HG02678 (cell line): Measurements from ENCODE around the gene LRRC10B.
"Not testable (repeated sequence)": the region's sequence is repeated elsewhere in the genome, so short reads cannot be mapped to it uniquely, and the experiment has no call there.

Source experiments
- ATAC-seq: cut with Tn5 transposase; IDR thresholded peaks from one replicate; pipeline ENCODE4 v1.9.1; 2021; ENCODE audit warnings: mild to moderate bottlenecking, moderate library complexity; ENCODE audit not compliant: unreplicated experiment

The LRRC10B gene

DNA sequence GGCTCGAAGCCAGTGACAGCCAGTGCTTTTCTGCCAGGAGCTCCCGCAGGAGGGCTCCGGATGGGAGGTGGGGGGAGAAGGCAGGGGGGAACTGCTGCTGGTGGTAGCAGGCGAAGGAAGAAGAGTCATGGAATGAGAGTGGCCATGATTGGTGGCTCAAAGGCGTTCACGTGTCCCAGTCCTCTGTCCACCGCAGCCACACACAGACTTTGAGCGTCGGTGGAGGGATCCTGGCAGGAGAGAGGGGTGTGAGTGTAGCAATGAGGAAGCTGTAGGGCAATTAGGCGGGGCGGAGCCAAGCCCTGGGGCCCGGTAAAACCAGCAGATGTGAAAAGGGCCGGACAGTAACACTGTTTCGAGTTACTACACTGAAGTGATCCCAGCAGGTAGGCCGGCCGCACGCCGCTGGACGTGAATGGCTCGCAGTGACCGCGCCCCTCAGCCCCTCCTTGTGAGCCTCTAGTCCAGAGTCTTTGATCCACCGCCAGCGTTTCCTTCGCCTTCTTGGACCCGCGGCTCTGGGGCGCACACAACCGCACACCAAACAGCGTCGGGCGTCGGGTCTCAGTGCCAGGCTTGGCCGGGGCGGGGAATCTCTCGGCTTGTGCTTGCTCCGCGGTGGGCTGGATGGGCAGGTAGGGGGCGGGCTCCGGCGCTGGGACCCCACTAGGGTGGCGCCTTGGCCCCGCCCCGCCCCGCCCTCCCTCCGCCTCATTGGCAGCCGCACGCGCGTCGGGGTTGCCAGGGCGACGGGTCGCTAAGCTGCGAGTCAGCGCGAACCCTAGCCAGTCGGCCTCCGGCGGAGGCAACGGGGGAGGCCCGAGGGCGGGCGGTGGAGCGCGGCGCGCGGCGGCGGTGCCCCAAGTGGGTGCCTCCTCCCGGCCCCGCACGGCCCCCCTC, at the start of gene LRRC10B:
Gene LRRC10B, plus strand, starts transcription at position 788 of the 900 bp plus-strand sequence. CDS start 250 bp downstream, outside the sequence.
- no peak for ATAC-seq

DNA sequence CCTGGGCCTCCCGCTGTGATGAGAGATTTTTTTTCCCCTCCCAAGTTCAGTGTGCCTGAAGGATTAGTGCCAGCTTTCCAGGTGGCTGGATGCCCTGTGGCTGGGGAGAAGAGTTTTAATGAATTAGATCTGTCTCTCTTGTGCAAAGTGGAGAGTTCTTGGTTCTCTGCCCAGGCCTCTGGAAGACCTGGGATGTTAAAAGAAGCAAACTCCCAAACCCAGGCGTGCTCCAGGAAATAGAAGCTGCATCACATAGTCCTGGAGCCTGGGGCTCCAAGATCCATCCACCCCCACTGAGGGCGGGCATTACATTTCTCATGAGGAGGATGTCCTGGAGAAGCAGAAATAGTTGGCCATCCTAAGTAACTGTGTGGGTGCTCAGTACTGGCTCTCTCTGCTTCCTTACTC, 48.1 kb upstream of the LRRC10B start:
- no peak for ATAC-seq

DNA sequence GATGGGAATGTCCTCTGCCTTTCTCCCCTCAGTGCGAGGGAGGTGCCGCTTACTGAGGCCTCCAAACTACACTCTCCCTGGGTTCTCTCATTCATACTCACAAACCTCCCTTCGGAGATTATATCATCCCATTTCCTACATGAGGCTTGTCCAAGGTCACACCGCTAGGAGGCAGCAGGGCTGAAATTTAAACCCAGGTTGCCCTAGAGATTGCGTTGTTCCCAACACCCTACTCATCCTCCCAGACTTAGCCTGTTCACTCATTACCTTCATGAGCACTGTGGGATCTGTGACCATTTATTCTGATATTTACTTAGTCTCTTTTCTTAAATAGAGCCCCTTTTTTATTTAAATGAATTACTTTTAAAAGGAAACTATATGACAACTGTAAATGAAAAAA, 47.6 kb upstream of the LRRC10B start:
- ATAC-seq: no peak

DNA sequence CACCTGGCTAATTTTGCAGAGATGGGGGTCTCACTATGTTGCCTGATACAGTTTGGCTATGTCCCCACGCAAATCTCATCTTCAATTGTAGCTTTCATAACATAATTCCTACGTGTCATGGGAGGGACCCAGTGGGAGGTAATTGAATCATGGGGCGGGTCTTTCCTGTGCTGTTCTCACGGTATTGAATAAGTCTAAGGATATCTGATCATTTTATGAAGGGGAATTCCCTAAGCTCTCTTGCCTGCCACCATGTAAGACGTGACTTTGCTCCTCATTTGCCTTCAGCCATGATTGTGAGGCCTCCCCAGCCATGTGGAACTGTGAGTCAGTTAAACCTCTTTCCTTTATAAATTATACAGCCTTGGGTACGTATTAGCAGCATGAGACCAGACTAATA, 40.9 kb upstream of the LRRC10B start:
- not testable (repeated sequence) for ATAC-seq

DNA sequence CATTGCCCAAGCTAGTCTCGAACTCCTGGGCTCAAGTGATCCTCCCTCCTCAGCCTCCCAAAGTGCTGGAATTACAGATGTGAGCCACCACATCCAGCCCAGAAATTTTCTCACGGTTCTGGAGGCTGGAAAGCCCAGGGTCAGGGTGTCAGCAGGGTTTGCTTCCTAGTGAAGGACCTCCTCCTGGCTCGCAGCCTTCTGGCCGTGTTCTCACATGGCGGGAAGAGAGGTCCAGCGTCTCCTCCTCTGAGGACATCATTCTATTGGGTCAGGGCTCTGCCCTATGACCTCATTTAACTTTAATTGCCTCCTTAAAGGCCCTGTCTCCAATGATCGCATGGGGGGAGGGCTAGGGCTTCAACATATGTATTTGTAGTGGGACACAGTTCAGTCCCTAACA, 40.5 kb upstream of the LRRC10B start:
- no peak for ATAC-seq

DNA sequence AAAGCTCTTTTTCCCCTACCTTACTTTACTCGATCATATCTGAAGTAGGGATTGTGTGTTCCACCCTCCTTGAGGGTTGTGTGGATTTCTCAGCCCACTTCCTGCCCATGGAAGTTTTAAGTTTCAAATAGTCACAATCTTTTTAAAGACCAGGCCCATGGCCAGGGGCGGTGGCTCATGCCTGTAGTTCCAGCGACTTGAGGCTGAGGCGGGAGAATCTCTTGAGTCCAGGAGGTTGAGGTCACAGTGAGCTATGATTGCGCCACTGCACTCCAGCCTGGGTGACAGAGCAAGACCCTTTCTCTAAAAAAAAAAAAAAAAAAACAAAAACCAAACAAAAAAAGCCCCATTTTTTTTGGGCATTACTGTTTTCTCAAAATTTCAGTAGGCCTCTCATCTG, 36.3 kb upstream of the LRRC10B start:
- ATAC-seq: no peak

DNA sequence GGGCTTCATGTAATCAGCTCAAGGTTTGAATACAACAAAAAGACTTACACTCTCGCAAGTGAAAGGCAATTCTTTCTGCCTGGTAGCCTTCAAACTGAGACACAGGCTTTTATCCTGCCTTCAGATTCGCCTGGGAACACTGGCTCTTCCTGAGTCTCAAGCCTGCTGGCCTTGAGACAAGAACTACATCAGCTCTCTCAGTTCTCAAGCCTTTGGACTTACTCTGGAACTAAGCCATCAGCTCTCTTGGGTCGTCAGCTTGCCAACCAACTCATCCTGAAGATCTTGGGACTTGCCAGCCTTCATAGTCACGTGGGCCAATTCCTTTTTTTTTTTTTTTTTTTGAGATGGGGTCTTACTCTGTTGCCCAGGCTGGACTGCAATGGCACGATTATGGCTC, 35.7 kb upstream of the LRRC10B start:
- ATAC-seq: no peak

DNA sequence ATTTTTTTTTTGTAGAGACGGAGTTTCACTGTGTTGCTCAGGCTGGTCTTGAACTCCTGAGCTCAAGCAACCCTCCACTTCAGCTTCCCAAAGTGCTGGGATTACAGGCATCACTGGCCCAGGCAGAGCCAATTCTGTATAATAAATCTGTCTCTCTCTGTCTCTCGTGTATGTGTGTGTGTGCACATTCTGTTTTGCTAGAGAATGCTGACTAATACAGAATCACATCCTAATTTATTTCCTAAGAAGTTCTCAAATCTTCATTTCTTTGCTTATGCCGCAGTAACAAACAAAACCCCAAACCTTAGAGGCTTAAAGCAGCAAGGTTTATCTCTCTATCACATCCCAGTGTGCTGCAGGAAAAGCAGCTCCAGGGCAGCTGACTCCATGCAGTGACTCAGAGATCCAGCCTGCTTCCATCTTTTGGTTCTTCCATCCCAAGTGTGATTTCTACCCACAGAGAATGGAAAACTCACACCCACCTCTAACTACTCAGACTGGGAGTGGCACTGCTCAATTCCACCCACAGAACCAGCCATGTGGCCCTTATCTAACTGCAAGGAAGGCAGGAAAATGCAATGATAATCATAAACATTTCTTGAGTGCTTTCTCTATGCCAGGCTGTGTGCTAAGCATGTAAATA, 35.1 kb upstream of the LRRC10B start:
- ATAC-seq: no peak

DNA sequence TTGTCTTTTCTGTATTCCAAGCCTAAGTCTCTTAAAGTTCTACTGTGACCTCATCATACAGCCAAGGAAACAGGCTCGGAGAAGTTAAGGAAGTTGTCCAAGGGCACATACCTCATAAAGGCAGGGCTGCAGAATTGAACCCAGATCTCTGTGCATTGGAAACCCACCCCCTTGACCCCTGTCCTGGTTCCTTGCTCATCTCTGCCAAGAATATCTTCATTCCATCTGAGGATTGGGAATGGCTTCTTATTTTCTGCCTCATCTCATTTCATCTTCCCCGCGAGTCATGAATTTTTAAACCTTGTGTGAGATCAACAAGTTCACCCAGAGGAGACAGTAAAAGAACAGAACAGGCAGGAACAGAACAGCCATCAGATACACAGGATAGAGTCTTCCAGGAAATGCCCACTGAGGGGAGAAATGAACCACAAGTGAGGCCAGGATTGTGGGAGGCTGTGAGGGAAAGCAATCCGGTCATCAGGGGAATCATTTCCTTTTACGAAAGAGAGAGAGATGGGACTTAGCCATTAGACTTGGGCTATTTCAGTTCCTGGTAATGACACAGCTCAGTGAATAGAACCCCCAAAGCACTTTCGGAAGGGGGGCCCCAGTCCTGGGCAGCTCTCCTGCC, 34.4 kb upstream of the LRRC10B start:
- no peak for ATAC-seq

DNA sequence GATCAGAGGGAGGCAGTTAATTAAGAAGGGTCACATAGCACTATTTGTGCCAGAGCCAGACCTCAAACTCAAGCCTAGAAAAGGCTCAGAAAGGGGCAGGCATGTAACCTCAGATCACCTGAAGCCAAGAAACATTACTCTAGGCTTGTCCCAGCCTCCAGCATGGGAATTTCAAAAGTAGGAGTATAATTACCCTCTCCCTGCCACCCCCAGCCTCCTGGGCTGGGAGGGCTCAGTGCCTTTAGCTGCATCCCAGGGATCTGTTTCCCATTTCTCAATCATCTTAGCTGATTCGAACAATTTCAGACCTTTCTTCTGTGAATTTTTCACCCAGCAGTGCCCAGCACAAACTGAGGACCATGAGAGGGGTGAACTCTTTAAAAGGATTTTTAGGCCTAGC, 33.1 kb upstream of the LRRC10B start:
- ATAC-seq: no peak

DNA sequence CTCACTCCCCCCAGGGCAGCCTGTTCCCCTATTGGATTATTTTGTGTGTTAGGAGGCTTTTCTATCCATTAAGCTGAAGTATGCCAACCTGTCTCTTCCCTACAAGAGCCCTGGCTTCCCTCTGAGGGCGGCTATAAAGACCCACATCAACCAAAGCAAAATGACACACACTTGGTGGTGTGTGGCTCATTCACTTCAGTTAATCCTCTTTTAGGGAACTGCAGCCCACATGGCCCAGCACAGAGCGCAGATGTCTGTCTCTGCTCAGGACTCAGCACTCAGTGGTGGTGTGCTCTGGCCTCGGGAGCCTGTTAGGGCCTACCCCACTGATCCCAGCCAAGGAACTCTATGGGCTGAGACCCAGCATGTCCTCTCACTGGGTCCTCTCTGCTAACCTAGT, 32.2 kb upstream of the LRRC10B start:
- ATAC-seq: no peak

DNA sequence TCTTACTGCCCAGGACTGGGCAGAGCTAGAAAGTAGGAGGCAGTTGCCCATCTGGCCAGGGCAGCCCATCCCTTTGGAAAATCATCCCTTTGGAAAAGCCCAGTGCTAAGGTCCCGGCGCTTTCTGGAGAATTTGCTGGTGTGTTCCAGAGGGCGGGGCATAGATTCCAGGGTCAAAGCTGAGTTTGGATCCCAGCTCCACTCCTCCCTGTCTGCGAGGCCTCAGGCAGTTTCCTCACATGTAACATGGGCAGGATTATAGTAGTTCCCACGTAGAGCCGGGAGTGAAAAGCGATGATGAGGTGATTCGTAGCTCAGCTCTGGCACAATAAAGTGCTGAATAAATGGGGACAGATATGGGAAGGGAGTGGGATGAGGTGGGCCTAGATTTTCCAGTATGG, 31.4 kb upstream of the LRRC10B start:
- ATAC-seq: no peak

DNA sequence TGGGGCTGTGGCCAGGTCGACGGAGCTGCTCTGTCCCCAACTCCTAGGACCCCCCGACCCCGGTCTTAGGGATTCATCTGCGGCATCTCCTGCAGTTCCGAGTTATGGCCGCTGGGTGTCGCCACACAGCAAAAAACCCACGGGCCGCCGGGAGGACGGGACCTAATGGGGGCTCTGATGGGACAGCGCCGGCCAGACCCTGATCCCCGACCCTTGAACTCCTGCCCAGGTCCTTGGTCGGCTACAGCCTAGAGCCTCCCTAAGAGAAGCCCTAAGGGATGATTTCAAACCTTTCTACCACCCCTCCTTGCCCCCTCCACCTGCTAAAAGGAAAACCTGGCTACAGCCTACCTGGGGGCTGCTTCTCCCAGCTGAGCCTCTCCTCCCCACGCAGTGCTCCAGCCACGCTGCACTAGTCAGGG, 30.8 kb upstream of the LRRC10B start:
- no peak for ATAC-seq

DNA sequence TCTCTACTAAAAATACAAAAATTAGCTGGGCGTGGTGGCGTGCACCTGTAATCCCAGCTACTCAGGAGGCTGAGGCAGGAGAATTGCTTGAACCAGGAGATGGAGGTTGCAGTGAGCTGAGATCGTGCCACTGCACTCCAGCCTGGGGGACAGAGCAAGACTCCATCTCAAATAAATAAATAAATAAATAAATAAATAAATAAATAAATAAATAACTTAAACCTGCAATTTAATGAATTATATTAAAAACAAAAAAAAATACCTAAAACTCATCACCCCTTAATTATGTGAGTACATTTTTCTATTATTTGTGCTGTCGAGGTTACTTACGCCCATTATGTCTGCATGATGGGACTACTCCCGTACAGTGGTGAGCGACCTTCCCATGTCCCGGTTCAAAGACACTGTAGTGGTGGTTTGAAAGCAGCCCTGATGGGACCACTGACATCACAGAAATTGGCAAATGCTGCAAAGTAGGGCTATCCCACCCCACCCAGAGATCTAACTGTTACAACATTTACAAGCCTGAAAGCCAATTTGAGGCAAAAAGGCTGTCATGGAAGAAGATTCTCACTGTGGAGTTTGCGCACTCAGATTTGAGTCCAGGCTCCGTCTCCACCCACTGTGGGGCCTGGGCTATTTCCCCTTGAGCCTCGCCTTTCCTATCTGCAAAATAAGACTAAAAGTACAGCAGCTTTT, 29.0 kb upstream of the LRRC10B start:
- not testable (repeated sequence) for ATAC-seq

DNA sequence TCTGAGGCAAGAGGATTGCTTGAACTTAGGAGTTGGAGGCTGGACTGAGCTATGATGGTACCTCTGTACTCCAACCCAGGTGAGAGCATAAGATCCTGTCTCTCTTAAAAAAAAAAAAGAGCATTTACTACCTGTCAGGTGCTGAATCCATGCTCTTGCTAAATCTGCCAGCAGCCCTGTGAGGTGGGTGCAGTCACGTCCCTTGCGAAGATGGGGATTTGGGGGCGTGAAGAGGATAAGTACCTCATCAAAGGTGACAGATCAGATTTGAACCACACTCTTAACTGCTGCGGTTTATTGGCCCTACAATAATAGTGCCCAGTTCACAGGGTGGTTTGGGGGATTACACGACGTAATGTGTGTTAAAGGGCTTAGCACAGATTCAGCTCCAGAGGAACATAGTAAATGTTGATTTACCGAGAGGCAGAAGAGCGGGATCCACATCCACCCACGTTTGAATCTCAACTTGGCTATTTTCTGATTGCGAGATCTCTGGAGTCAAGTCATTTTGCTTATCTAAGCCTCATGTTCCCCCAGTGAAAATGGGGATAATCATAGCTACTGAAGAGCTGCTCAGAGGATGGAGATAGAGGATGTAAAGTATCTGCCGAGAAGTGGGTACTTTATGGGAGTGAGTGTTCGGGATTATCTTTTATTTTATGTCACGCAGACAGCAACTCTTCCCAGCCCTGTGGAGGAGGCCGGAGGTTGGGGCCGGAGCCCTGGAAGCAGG, 28.1 kb upstream of the LRRC10B start:
- no peak for ATAC-seq

DNA sequence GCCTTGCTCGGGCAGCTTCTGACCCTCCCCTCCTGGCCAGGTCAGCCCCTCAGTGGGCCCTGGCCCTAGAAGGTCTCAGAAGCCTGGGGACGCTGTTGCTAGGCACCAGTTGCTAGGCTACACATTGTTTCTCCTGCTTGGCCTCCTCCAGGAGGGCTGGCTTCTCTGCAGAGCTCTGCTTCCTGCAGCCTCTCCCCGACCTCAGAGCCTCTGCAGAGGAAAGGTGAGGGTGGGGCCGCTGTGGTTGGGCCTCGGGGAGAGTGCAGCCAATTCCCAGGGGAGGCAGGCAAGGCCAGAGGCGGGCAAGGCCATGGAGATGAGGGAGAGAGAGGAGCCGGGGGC, 27.6 kb upstream of the LRRC10B start:
- no peak for ATAC-seq

DNA sequence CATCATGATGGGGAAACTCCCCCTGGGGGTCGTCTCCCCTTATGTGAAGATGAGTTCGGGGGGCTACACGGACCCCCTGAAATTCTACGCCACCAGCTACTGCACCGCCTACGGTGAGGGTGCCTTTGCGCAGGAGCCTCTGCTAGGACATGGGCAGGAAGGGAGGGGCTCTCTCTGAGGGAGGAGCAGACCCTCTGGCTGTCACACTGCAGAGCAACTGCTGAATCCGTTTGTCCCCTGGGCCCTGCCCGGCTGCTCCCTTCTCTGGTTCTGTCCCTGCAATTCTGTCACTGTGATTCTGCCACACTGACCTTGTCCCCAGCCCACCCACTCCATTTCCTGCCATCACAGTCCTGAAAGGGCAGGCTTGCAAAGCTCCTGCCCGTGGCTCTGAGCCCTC, 26.7 kb upstream of the LRRC10B start:
- ATAC-seq: no peak

DNA sequence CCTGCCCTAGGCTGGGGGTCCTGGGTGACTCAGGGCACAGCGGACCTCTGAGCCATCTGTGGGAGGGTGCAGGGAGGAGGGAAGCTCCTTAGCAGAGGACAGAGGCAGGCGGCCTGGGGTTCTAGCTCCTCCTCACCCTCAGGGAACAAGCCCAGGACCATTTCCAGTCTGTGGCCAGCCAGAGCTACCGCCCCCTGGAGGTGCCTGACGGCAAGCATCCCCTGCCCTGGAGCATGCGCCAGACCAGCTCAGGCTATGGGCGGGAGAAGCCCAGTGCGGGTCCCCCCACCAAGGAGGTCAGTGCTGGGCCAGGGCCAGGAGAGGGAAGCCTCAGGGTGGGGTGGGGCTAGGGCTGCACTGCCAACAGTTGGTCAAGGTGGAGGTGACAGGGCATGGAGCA, 26.0 kb upstream of the LRRC10B start:
- no peak for ATAC-seq

DNA sequence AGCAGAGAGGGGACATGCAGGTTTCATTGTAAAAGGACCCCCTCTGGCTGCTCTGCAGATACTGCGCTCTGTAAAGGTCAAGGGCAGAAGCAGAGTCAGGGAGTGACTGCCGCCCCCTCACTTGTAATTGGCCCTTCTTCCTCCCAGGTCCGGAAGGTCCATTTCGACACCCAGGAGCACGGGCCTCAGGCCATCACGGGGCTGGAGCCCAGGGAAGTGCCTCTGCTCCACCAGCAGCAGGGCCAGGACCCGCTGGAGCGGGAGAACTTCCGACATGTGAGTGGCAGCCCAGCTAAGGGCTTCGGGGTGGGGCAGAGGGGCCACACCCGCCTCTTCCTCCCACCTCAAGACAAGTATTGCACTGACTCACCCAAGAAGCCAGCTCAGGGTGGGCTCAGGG, 24.0 kb upstream of the LRRC10B start:
- ATAC-seq: no peak

DNA sequence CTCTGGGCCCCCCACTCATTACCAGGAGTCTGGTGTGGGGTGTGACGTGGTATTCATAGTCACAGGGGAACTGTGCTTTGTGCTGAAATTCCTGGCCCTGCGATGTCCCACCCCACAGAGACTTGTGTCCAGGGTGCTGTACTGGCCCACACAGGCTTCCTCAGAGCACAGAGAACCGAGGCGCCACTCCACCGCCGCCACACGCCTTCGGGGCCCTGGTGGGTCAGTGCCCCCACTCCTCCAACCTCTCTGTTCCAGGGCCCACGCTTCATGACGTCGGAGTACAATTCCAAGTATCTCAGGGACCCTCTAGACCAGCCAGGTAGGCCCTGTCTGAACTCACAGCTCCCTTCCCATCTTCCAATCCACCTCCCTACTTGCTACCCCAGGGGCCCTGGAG, 23.5 kb upstream of the LRRC10B start:
- no peak for ATAC-seq
